SKM-1 (cell line): ENCODE data around the gene RAB27B.

Source experiments
- DNase-seq: peaks from one replicate; lab custom pipeline; 2025; ENCODE audit not compliant: unreplicated experiment; lab: John Stamatoyannopoulos, UW

RAB27B gene

GRCh38 chr18:54906331-54907185, 78.3 kb downstream of the RAB27B start:
- DNase-seq: no peak

- no peak for DNase-seq
Observed at GRCh38 chr18:54909538-54909937, 81.3 kb downstream of the RAB27B start.

- no peak for DNase-seq
Observed at GRCh38 chr18:54910161-54910919, 82.1 kb downstream of the RAB27B start.

DNA sequence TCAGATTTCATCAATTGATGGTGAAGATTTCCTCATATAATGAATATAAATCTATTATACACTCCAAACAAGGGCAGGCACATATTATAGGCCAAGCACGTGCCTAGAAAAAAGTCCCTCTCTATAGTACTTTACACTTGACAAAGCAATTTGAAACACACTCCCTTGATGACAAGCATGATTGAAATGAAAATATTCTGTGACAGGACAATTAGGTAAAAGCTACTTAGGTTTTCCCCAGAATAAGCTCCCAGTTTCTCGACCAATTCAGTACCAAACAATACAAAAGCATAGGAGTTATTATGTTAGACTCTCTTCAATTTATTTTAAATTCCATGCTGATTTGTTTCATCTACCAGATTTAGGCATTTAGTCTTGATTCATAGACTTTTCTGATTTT, 83.3 kb downstream of the RAB27B start:
- DNase-seq: no peak

DNA sequence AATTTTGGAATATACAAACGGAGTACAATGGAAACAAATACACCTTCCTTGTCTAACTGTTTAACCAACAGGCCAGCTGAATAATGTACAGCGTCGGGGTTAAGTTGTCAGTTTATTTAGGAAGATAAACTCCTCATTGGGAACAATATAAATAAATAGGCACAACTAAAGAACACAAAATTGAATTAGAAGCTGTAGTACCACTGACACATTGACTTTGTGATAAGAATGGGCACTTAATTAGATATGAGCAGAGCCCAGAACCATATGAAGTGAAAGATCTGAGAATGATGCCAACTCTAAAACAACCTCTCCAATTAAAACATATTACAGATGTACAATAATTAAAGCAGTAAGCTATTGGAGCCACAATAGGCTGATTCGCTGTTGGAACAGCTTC, 86.5 kb downstream of the RAB27B start:
- no peak for DNase-seq

DNA sequence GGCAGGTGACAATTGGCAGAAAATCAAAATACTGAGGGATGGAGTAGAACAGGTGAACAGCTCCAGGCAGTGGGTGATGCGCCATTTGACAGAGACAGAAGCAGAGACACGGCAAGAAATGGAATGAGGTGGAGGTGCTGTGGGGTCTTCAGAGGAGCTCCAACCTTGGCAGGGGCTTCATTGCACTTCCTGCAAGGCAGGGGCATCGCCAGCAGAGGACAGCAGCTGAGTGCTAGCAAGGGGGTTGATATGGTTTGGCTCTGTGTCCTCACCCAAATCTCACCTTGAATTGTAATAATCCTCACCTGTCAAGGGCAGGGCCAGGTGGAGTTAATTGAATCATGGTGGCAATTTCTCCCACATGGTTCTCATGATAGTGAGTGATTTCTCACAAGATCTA, 88.2 kb downstream of the RAB27B start:
- DNase-seq: no peak

DNA sequence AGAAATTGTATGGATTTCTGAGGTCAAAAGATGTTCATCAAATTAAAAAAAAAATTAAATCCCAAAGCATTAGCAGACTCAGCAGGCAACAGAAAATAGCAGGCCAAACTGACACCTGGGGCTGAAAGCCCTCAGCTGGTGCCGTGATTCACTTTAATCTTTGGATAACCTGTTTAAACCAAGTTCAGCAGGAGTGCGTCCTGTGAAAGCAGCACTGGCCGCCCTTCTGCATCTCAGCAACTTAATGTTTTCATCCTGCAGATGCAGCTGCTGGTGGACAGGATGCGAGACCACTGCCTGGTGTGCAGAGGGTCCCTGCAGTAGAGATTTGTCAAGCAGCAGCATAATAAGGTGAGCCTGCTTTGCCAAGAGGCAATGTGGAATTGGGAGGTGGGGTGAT, 89.8 kb downstream of the RAB27B start:
- DNase-seq: no peak

GRCh38 chr18:54919412-54919811, 91.1 kb downstream of the RAB27B start:
- DNase-seq: no peak

GRCh38 chr18:54923339-54923956, 95.2 kb downstream of the RAB27B start:
- DNase-seq: no peak

- DNase-seq: no peak
Observed at GRCh38 chr18:54924948-54925347, 96.7 kb downstream of the RAB27B start.

GRCh38 chr18:54926593-54927325, 98.5 kb downstream of the RAB27B start:
- DNase-seq: no peak

DNA sequence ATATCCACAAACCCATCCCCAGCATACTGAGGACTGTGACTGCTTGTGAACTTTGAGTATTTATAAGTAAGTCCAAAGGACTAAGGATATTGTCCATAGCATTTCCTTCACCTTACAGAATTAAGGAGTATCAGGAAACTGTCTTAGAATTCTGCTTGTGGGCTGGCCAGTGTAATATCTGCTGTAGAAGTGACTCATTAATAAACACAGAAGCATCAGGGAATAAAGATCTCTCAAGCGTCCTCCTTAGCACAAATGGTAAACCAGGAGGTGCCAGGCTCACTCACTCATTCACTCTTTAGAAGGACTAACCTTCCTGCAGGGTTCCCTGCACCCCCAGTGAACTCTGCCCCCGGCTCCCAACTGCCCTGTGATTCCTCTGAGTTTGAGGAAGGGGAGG, 100.0 kb downstream of the RAB27B start:
- DNase-seq: no peak

GRCh38 chr18:54931152-54931551, 102.9 kb downstream of the RAB27B start:
- no peak for DNase-seq

DNA sequence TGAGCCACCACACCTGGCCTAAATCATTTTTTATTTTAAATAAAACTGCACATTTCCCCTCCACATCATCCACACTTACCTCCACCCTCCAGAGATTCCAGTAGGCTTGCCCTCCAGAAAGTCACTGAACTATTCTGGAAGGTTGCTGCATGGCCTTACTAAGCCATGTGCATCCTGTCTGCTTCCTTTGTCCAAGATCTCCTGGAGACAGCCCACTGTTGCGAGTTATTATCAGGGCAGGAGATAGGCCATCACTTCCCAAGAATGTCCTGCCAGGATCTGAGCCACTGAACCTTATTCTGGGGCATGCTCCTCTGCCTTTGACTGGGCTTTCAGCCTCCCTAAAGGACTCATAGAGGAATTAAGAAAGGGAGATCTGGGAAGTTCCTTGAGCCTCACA, 104.2 kb downstream of the RAB27B start:
- no peak for DNase-seq

DNA sequence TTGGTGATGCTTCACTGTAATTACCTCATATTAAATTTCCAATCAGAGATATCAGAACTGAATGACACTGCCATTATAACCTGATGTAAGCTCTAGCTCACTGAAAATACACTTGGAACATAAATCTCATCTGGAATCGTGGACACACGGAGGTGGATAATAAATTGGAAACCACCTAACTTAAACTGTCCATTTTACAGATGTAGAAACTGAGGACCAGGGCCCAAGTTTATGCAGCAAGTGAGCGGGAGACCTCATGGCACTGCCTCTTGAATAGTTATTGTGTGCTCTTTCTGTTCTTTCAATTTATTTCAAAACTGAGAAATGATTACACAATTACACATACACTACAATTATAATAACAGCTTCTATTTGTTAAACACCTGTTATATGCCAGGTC, 110.2 kb downstream of the RAB27B start:
- no peak for DNase-seq

DNA sequence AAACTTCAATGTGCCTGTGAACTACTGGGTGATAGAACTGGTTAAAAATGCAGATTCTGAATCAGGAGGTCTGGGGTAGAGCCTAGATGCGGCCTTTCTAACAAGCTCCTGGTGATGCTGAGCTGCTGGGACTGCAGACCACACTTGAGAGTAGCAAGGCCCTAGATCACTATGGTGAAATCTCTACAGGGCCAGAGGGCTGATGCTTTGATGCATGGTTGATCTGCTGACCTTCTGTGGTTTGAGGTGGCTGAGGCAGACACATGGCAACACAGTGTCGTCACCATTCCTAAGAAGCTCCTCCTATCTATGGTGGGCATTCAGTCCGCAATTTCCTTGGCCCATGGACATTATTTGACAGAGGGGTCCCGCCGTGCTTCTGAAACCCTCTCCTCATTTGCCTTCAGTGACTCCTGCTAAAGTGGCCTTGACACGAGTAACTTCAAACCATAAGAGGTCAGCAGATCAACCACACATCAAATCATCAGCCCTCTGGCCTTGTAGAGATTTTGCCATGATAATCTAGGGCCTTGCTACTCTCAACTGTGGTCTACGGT, 111.2 kb downstream of the RAB27B start:
- no peak for DNase-seq

DNA sequence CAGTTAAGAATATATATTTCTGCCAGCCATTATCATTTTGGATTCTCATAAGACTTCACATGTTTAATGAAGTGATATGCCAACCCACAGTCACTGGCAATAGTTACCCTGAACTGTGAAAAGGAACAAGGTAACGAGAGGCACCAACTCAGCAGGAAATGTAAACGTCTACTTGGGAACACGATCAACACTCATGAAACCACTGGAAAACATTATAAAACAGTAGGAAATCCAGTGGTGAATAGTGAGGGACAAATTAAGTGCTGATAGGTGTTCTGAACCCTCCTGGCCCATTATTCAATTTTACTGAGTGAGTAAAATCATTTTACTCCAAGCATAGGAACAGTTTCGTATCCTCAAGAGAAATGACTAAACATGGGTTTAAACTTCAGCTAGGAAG, 113.9 kb downstream of the RAB27B start:
- DNase-seq: no peak

GRCh38 chr18:54942569-54942968, 114.3 kb downstream of the RAB27B start:
- DNase-seq: no peak
